Thymus (tissue), 11 donors: ENCODE data around the gene CSH1. TPM values are rescaled to one million over a fixed set of nuclear protein-coding genes. Genes with fewer than 3 reads are reported as not detected.

Experiments
- DNase-seq, 9 donors: peaks; one replicate each; pipeline ENCODE4 v3.0.0-alpha.2; 2013; ENCODE audit warnings: low spot score in 9 of 9, low read depth in 6 of 9, missing footprints in 1 of 9
- H3K27ac ChIP-seq, 2 donors: one replicate each; pipeline ENCODE4 v1.5.1; 2013; ENCODE audit warnings: control low read depth in 1 of 2, low read depth in 1 of 2, low read length in 1 of 2, mild to moderate bottlenecking in 1 of 2, moderate library complexity in 1 of 2
- H3K27me3 ChIP-seq, 2 donors: one replicate each; pipeline ENCODE4 v1.5.1; 2013; ENCODE audit warnings: low read length in 1 of 2; ENCODE audit not compliant: control insufficient read depth in 2 of 2, insufficient read depth in 1 of 2
- H3K36me3 ChIP-seq, 2 donors: one replicate each; pipeline ENCODE4 v1.5.1; 2013; ENCODE audit warnings: low read length in 1 of 2, mild to moderate bottlenecking in 1 of 2, moderate library complexity in 1 of 2; ENCODE audit not compliant: control insufficient read depth in 2 of 2, insufficient read depth in 2 of 2
- H3K4me1 ChIP-seq, 2 donors: one replicate each; pipeline ENCODE4 v1.5.1; 2013; ENCODE audit warnings: low read length in 2 of 2; ENCODE audit not compliant: control insufficient read depth in 2 of 2, insufficient read depth in 2 of 2
- H3K4me3 ChIP-seq, 2 donors: one replicate each; pipeline ENCODE4 v1.5.1; 2013; ENCODE audit warnings: low read length in 2 of 2, control low read depth in 1 of 2, mild to moderate bottlenecking in 1 of 2
- H3K9me3 ChIP-seq, 2 donors: one replicate each; pipeline ENCODE4 v1.5.1; 2013; ENCODE audit warnings: low read length in 1 of 2, mild to moderate bottlenecking in 1 of 2; ENCODE audit not compliant: control insufficient read depth in 2 of 2, insufficient read depth in 1 of 2
- whole genome bisulfite sequencing: extraction: QIAGEN DNeasy Blood & Tissue Kit; methylation state at CpG from one replicate; pipeline ENCODE4 v1.1.7; 2013; 5-methylcytosine and 5-hydroxymethylcytosine counted together
- polyA plus RNA-seq: library from polyadenylated mRNA; stranded (reverse); fragments of 200-250 nt; gene quantifications from one replicate; pipeline ENCODE4 v1.2.3, GENCODE V29; 2013
- total RNA-seq: library from RNA; stranded (reverse); fragments of 120-200 nt; gene quantifications from one replicate; pipeline ENCODE4 v1.2.4, GENCODE V29; 2013
- donor health status: healthy.

Gene CSH1
- total and polyA plus RNA-seq, 2 donors: 2.3 to 11.6 TPM

DNA sequence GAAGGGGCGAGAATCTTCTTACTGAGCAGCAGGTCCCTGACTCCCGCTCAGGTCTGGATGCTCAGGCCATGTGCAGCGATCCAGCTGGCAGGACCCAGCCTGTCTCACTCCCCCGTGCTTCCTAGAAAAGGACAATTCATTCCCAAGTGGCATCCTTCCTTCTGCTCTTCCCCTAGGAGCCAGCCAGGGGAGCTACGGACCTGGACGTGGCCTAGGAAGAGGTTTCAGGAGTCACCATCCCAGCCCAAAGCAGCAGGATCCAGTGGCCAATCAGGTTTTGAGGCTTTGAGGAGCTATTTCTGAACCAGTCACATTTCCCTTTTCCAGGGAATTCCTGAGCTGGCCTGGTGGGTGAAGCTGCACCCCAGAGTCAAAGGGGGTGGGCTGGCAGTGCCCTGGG lies 43.5 kb upstream of the CSH1 start:
- H3K4me1 ChIP-seq: no peaks in the 10 kb centered on the region
- no peaks in the 10 kb centered on the region for H3K36me3 ChIP-seq
- no peaks in the 10 kb centered on the region for H3K9me3 ChIP-seq
- 98% methylated on average over 6 of the region's 6 CpGs for WGBS
- H3K27me3 ChIP-seq: peaks cover 0 to 5% of the 10 kb centered on the region in 2 donors
- no peak overlapping the region for H3K27ac ChIP-seq
- no peak overlapping the region for H3K4me3 ChIP-seq
- no peak for DNase-seq

- H3K27me3 ChIP-seq: peaks cover 0 to 1% of the 10 kb centered on the region in 2 donors
- no peak overlapping the region for H3K4me3 ChIP-seq
- DNase-seq: no peak
- no peaks in the 10 kb centered on the region for H3K9me3 ChIP-seq
- no peak overlapping the region for H3K27ac ChIP-seq
- no peaks in the 10 kb centered on the region for H3K36me3 ChIP-seq
- no peaks in the 10 kb centered on the region for H3K4me1 ChIP-seq
- 95% methylated on average over 9 of the region's 9 CpGs for WGBS
Measured at GRCh38 chr17:63939401-63939800, 43.0 kb upstream of the CSH1 start.

GRCh38 chr17:63937920-63938319 lies 41.5 kb upstream of the CSH1 start:
- 97% methylated on average over 4 of the region's 4 CpGs for WGBS

DNA sequence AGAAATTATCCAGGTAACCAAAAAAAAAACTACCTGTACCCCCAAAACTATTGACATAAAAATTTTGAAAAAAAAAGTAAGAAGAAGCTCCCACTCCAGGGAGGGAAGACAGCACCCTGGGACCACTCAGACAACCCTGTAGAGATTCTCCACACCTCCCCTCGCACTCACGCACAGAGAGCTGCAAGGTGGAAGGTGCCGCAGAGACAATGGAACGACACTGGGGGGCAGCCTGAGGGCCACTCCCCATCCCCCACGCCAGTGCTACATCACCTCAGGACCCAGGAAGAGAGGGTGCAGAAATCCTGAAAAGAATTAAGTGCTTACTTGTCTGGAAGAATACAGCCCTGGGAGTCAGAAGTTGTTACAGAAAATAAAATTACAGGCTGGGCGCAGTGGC lies 40.9 kb upstream of the CSH1 start:
- no peak for DNase-seq
- H3K27ac ChIP-seq: no peak overlapping the region
- 96% methylated on average over 6 of the region's 6 CpGs for WGBS
- peaks cover 2 to 8% of the 10 kb centered on the region in 2 donors for H3K4me1 ChIP-seq
- no peak overlapping the region for H3K4me3 ChIP-seq
- no peaks in the 10 kb centered on the region for H3K9me3 ChIP-seq
- H3K27me3 ChIP-seq: no peaks in the 10 kb centered on the region
- H3K36me3 ChIP-seq: no peaks in the 10 kb centered on the region

More at GRCh38 chr17:63937920-63938319, 41.5 kb upstream of the CSH1 start:
- Histone ChIP-seq H3K9me3 (no peaks in the 10 kb centered on the region), H3K4me3 (no peak overlapping the region), H3K36me3 (no peaks in the 10 kb centered on the region), H3K27ac (no peak overlapping the region), H3K4me1 (peaks cover 0 to 2% of the 10 kb centered on the region in 2 donors), H3K27me3 (no peaks in the 10 kb centered on the region)
- DNase-seq: no peak

DNA sequence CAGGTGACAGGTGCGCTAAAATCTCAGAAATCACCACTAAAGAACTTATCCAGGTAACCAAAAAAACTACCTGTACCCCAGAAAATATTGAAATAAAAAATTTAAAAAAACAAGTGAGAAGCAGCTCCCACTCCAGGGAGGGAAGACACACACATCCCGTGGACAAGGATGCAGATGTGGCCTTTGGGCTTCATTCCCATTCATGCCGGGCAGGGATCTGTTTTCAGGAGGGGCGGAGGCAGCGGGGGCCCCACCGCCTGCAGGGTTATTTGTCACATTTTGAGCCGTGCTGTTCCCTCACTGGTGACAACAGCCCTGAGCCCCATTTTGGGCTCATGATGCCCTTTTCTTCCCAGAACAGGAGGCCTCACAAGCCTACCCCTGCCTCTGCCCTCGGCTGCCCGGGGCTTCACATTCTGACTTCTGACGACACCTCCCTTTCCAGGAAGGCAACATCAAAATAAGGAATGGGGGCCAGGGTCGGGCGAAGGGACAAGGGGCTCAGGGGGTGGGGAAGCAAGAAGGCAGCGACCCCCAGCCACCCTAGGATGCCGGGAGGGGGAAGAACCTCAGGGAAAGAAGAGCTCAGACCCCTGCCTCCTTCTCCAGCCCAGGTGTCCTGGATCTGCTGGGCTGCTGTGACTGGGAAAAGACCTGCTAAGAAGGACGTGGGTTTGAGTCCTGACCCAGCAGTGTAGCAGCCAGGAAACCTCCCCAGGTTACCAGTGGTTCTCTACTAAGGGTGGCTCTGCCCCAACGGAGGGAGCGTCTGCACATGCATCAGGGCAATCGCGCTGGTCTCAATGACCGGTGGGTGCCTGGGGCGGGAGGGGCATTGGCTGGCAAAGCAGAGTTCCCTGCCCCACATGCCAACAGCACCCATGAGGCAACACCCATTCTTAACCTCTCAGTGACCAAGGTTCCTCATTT lies 38.1 kb upstream of the CSH1 start:
- no peak for DNase-seq
- Histone ChIP-seq H3K36me3 (no peaks in the 10 kb centered on the region), H3K9me3 (peaks cover 0 to 3% of the 10 kb centered on the region in 2 donors), H3K4me1 (peaks cover 13 to 21% of the 10 kb centered on the region in 2 donors), H3K4me3 (no peak overlapping the region), H3K27ac (no peak overlapping the region), H3K27me3 (no peaks in the 10 kb centered on the region)
- 92% methylated on average over 21 of the region's 21 CpGs for WGBS

DNA sequence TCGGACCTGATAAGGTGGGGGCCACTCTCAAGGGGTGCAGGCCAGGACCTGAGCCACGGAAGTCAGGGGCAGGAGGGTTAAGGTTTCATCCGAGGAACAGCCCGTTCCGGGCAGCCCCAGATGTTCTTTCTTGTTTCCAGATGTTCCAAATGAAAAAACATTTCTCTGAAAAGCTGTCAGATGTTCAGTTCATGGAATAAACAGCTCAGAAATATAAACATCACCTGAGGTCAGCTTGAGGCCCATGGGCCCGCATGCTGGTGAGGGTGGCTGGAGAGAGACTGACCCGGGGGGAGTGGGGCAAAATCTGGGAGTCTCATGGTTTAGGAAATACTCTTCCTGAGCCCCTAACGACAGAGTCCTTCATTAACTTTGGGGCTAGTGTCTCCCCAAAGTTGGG lies 37.2 kb upstream of the CSH1 start:
- DNase-seq: no peak
- 98% methylated on average over 8 of the region's 8 CpGs for WGBS
- Histone ChIP-seq H3K27me3 (no peaks in the 10 kb centered on the region), H3K4me3 (no peak overlapping the region), H3K36me3 (no peaks in the 10 kb centered on the region), H3K4me1 (peaks cover 13 to 21% of the 10 kb centered on the region in 2 donors), H3K9me3 (peaks cover 0 to 3% of the 10 kb centered on the region in 2 donors), H3K27ac (no peak overlapping the region)

DNA sequence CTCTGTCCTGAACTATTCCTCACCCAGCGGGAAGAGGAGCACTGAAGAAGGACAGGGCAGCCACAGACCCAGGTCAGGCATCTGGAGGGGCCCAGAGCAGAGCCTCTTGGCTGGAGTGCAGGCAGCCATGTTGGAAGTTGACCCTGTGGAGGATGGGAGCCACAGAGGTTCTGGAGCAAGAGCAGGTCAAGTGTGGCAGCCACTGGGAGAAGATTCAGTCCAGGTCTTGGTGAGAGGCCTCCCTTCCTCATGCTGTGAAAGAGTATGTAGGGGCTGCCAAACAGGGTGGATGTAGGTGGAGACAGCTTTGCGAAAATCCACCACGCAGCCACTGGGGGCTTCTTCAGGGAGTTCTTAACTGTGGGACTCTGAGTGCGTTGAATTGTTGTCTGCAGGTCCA lies 36.3 kb upstream of the CSH1 start:
- no peaks in the 10 kb centered on the region for H3K36me3 ChIP-seq
- no peaks in the 10 kb centered on the region for H3K27me3 ChIP-seq
- 94% methylated on average over 4 of the region's 4 CpGs for WGBS
- no peak overlapping the region for H3K27ac ChIP-seq
- no peak for DNase-seq
- no peak overlapping the region for H3K4me3 ChIP-seq
- H3K4me1 ChIP-seq: peaks cover 13 to 24% of the 10 kb centered on the region in 2 donors
- H3K9me3 ChIP-seq: peaks cover 0 to 3% of the 10 kb centered on the region in 2 donors

GRCh38 chr17:63931981-63932561 lies 35.7 kb upstream of the CSH1 start, which contains the start of gene CD79B:
CD79B (minus strand) TSS chr17:63932331; CDS start chr17:63932261, 70 bp downstream.
- H3K36me3 ChIP-seq: no peaks in the 10 kb centered on the region
- H3K27me3 ChIP-seq: no peaks in the 10 kb centered on the region
- DNase-seq: peak in 4 of 9 donors; percentile 26 to 70 (median 48)
- 7% methylated on average over 19 of the region's 19 CpGs for whole genome bisulfite sequencing
- H3K4me3 ChIP-seq: peak within 1 kb of the TSS; percentile 2 to 7
- peaks cover 13 to 25% of the 10 kb centered on the region in 2 donors for H3K4me1 ChIP-seq
- peak within 1 kb of the TSS; percentile 46 to 61 for H3K27ac ChIP-seq
- peaks cover 0 to 3% of the 10 kb centered on the region in 2 donors for H3K9me3 ChIP-seq
